Esophagus squamous epithelium (tissue), 5 donors: ENCODE data around the gene FRMD7. TPM values are rescaled to one million over a fixed set of nuclear protein-coding genes. Genes with fewer than 3 reads are reported as not detected.
"Not testable (repeated sequence)": the region's sequence is repeated elsewhere in the genome, so short reads cannot be mapped to it uniquely, and the experiment has no call there.

Source experiments
- DNase-seq: peaks from one replicate; lab custom pipeline; 2025; lab: John Stamatoyannopoulos, UW
- H3K27ac ChIP-seq, 4 donors: fragments of 200-600 bp; sonication (generic); one replicate each; pipeline ENCODE4 v1.5.1; 2016 to 2019; ENCODE audit warnings: mild to moderate bottlenecking in 1 of 4
- H3K27me3 ChIP-seq, 4 donors: fragments of 200-600 bp; sonication (generic); 1 replicate in 3 of 4; 2 replicates in 1 of 4; pipeline versions ENCODE4 v1.5.1 to v1.6.0; 2017 to 2021; ENCODE audit warnings: antibody characterized with exemption in 1 of 4
- H3K36me3 ChIP-seq, 3 donors: fragments of 200-600 bp; sonication (generic); one replicate each; pipeline ENCODE4 v1.5.1; 2016 to 2019
- H3K4me1 ChIP-seq, 3 donors: fragments of 200-600 bp; sonication (generic); one replicate each; pipeline ENCODE4 v1.5.1; 2017 to 2019
- H3K4me3 ChIP-seq, 4 donors: fragments of 200-600 bp; sonication (generic); 1 replicate in 3 of 4; 2 replicates in 1 of 4; pipeline ENCODE4 v1.5.1; 2016 to 2019; ENCODE audit warnings: mild to moderate bottlenecking in 2 of 4, moderate library complexity in 1 of 4
- H3K9me3 ChIP-seq, 3 donors: fragments of 200-600 bp; sonication (generic); one replicate each; pipeline ENCODE4 v1.5.1; 2016 to 2019
- CTCF ChIP-seq, 6 experiments: fragments of 450-650 bp in 4 of 6; fragments of 200-600 bp in 2 of 6; sonication (generic) in 2 of 6; IDR thresholded peaks; one replicate each; pipeline ENCODE4 v1.5.1; 2016 to 2019; ENCODE audit warnings: antibody characterized with exemption in 6 of 6, mild to moderate bottlenecking in 4 of 6, moderate library complexity in 4 of 6
- POLR2A ChIP-seq, 4 donors: fragments of 450-650 bp; IDR thresholded peaks; one replicate each; pipeline ENCODE4 v1.6.1; 2017; ENCODE audit warnings: antibody characterized with exemption in 4 of 4, mild to moderate bottlenecking in 4 of 4, moderate library complexity in 3 of 4
- WGBS, 2 donors: methylation state at CpG; one replicate each; pipeline ENCODE4 v1.1.5; 2018; 5-methylcytosine and 5-hydroxymethylcytosine counted together
- intact Hi-C: fragments of 100-400 bp; cut with DNase I; formaldehyde crosslinking; loops from one replicate; pipeline ENCODE4 v1.15.0; 2022
- total RNA-seq, 4 donors: library from RNA; depleted of rRNA; stranded (reverse); fragments of >200 nt; gene quantifications; one replicate each; pipeline ENCODE4 v1.1.0, GENCODE V29; 2016
- donor health status: DM: yes; HTN: yes; CAD: no.

Gene FRMD7
- total RNA-seq, 4 donors from 2014 or later: not detected

- DNase-seq: no peak
- intact Hi-C loops: no loop called here
- Histone ChIP-seq H3K4me1 (no peaks in the 10 kb centered on the region), H3K27ac (no peak overlapping the region), H3K4me3 (no peak overlapping the region), H3K27me3 (no peaks in the 10 kb centered on the region), H3K9me3 (peaks cover 0 to 7% (median 0%) of the 10 kb centered on the region in 3 donors), H3K36me3 (no peaks in the 10 kb centered on the region)
- TF ChIP-seq POLR2A (IDR thresholded peaks at IDR 0.05) (no peak), CTCF (IDR thresholded peaks at IDR 0.05) (no peak)
Observed at GRCh38 chrX:132165651-132166050, 37.8 kb upstream of the FRMD7 start.

DNA sequence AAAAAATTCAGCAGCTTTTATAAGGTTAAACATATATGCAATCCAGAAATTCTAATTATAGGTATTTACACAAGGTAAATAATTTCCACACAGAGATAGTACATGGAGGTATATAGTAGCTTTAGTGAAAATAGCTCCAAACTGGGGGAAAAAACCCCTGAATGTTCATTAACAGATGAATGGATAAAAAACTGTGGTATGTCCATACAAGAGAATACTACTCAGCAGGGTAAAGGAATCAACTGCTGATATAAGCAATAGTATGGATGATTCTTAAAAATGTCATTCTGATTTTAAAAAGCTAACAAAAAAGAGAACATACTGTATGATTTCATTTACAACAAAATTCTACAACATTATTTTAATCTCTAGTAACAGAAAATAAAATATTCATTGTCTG lies 37.2 kb upstream of the FRMD7 start:
- H3K27ac ChIP-seq: no peak overlapping the region
- H3K27me3 ChIP-seq: no peaks in the 10 kb centered on the region
- DNase-seq: no peak
- H3K4me1 ChIP-seq: no peaks in the 10 kb centered on the region
- intact Hi-C loops: no loop called here
- H3K9me3 ChIP-seq: peaks cover 0 to 7% (median 0%) of the 10 kb centered on the region in 3 donors
- no peaks in the 10 kb centered on the region for H3K36me3 ChIP-seq
- TF ChIP-seq POLR2A (IDR thresholded peaks at IDR 0.05) (no peak), CTCF (IDR thresholded peaks at IDR 0.05) (no peak)
- H3K4me3 ChIP-seq: no peak overlapping the region

GRCh38 chrX:132163094-132163493 lies 35.3 kb upstream of the FRMD7 start:
- H3K36me3 ChIP-seq, H3K4me1 ChIP-seq, H3K4me3 ChIP-seq, H3K27me3 ChIP-seq, intact Hi-C loops, DNase-seq, H3K27ac ChIP-seq, H3K9me3 ChIP-seq: not testable (repeated sequence)
- 83% methylated on average over 1 of the region's 3 CpGs; no CpG with 5 or more reads in 1 of the 2 donors for WGBS, 2 donors

DNA sequence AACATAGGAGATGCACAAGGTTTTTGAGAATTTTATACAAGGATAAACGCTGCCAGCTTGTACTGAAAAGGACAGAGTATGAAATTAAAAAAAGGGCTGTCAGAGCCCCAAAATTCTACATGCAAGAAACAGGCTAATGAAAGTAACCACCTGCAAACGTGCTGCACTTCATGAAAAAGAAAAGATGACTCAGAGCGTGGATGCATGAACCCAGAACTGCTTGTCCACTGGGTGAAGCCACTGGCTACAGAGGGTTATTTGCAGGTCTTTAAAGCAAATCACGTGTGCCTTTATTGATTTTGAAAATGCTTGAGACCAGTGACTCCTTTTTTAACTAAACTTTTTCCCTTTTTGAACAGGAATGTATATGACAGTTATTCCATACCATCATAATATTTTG lies 25.3 kb upstream of the FRMD7 start:
- Histone ChIP-seq H3K9me3 (no peaks in the 10 kb centered on the region), H3K36me3 (no peaks in the 10 kb centered on the region), H3K4me1 (no peaks in the 10 kb centered on the region), H3K27ac (no peak overlapping the region), H3K27me3 (no peaks in the 10 kb centered on the region), H3K4me3 (no peak overlapping the region)
- intact Hi-C loops: no loop called here
- WGBS, 2 donors: 49 to 63% methylated on average over 4 of the region's 4 CpGs
- TF ChIP-seq CTCF (IDR thresholded peaks at IDR 0.05) (no peak), POLR2A (IDR thresholded peaks at IDR 0.05) (no peak)
- DNase-seq: no peak

DNA sequence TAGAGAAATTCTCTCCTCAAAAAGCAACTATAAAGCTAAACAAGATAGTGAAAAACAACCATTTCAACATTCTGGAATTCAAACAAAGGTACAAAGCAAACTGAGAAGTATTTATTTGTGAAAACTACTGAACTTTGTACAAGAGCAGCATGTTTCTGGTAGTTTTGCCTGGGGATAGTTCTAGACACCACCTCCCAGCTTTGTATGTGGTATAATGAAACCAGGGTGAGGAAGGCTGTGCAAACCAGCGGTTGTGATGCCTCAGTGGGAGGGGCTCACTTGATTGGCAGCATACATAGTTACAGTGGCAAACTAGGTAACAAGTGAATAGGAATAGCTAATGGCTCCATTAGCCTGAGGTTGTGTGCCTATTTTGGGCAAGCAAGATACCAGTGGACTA lies 18.6 kb upstream of the FRMD7 start:
- intact Hi-C loops: no loop called here
- no peak for TF ChIP-seq POLR2A (IDR thresholded peaks at IDR 0.05)
- TF ChIP-seq CTCF (IDR thresholded peaks at IDR 0.05): no peak
- 35 to 38% methylated on average over 1 of the region's 1 CpG for WGBS, 2 donors
- Histone ChIP-seq H3K9me3 (no peaks in the 10 kb centered on the region), H3K4me3 (no peak overlapping the region), H3K27ac (no peak overlapping the region), H3K4me1 (no peaks in the 10 kb centered on the region), H3K36me3 (no peaks in the 10 kb centered on the region), H3K27me3 (no peaks in the 10 kb centered on the region)
- no peak for DNase-seq

GRCh38 chrX:132144061-132144460 lies 16.2 kb upstream of the FRMD7 start:
- no peak for DNase-seq
- Histone ChIP-seq H3K4me1 (no peaks in the 10 kb centered on the region), H3K27me3 (no peaks in the 10 kb centered on the region), H3K4me3 (no peak overlapping the region), H3K27ac (no peak overlapping the region), H3K9me3 (no peaks in the 10 kb centered on the region), H3K36me3 (no peaks in the 10 kb centered on the region)
- no peak for TF ChIP-seq POLR2A (IDR thresholded peaks at IDR 0.05)
- TF ChIP-seq CTCF (IDR thresholded peaks at IDR 0.05): no peak
- 61 to 83% methylated on average over 2 of the region's 2 CpGs for WGBS, 2 donors
- intact Hi-C loops: no loop called here
